Fibroblast of lung (primary cell): ENCODE measurements around the gene SETBP1.

Experiments
- CTCF ChIP-seq, 2 donors: IDR thresholded peaks in 1 of 2; conservative IDR thresholded peaks in 1 of 2; 1 replicate in 1 of 2; 2 replicates in 1 of 2; pipeline ENCODE4 v1.5.1; 2011 to 2012; ENCODE audit warnings: low read length in 2 of 2, control low read depth in 1 of 2, inconsistent platforms in 1 of 2, low read depth in 1 of 2, mild to moderate bottlenecking in 1 of 2
- EZH2 ChIP-seq: IDR thresholded peaks from 2 replicates; pipeline ENCODE4 v1.5.1; 2012; ENCODE audit warnings: low read length, control low read depth, mild to moderate bottlenecking; ENCODE audit errors: missing control alignments

- no peak for TF ChIP-seq CTCF (conservative IDR thresholded peaks at IDR 0.05 in 1 of 2, IDR thresholded peaks at IDR 0.05 in 1 of 2; ENCODE audit: low read depth in 1 of 2, low read length in 2 of 2)
- no peak for TF ChIP-seq EZH2
Measured at GRCh38 chr18:44870631-44871502, 190.2 kb downstream of the SETBP1 start.
